GM23338 (cell line): Measurements from ENCODE around the gene AAGAB.

ENCODE experiments used
- CTCF ChIP-seq, 2 experiments: fragments of 200-600 bp in 1 of 2; sonication (generic) in 1 of 2; conservative IDR thresholded peaks; 2 replicates each; pipeline versions ENCODE4 v1.5.1 to v1.6.1; 2016 to 2017; ENCODE audit warnings: antibody characterized with exemption in 2 of 2, low read depth in 2 of 2, mild to moderate bottlenecking in 2 of 2, moderate library complexity in 1 of 2
- ETS1 ChIP-seq: IDR thresholded peaks from 2 replicates; pipeline ENCODE4 v1.6.1; 2016; ENCODE audit warnings: antibody characterized with exemption
- EZH2 ChIP-seq: fragments of 200-600 bp; sonication (generic); IDR thresholded peaks from one replicate; pipeline ENCODE4 v1.8.0; 2017; ENCODE audit warnings: antibody characterized with exemption, mild to moderate bottlenecking, low read depth; ENCODE audit not compliant: unreplicated experiment
- EZH2phosphoT487 ChIP-seq: fragments of 200-600 bp; sonication (generic); IDR thresholded peaks from one replicate; pipeline ENCODE4 v1.8.1; 2018; ENCODE audit warnings: antibody characterized with exemption; ENCODE audit not compliant: unreplicated experiment
- JUNB ChIP-seq: IDR thresholded peaks from one replicate; pipeline ENCODE4 v1.6.1; 2016; ENCODE audit warnings: antibody characterized with exemption; ENCODE audit not compliant: unreplicated experiment
- NANOG ChIP-seq: IDR thresholded peaks from 2 replicates; pipeline ENCODE4 v1.6.1; 2016; ENCODE audit warnings: antibody characterized with exemption, borderline replicate concordance
- POLR2AphosphoS5 ChIP-seq: IDR thresholded peaks from 2 replicates; pipeline ENCODE4 v1.6.1; 2016; ENCODE audit warnings: antibody characterized with exemption, low read depth
- ZNF331 ChIP-seq: fragments of 250-450 bp; sonication (Bioruptor Pico); IDR thresholded peaks from 2 replicates; pipeline ENCODE4 v1.5.0; 2020; ENCODE audit warnings: low read depth, mild to moderate bottlenecking, moderate library complexity
- TF ChIP-seq, protein P1 (sequence below): IDR thresholded peaks from one replicate; pipeline ENCODE4 v1.6.1; 2018; ENCODE audit warnings: antibody characterized with exemption; ENCODE audit not compliant: unreplicated experiment
- TF ChIP-seq, protein P2 (sequence below): fragments of 250-450 bp; sonication (Bioruptor Pico); IDR thresholded peaks from 2 replicates; pipeline ENCODE4 v1.5.0; 2020; ENCODE audit warnings: mild to moderate bottlenecking, moderate library complexity

- TF ChIP-seq CTCF (conservative IDR thresholded peaks at IDR 0.05; ENCODE audit: low read depth in 2 of 2) (no peak), EZH2 (no peak), POLR2AphosphoS5 (no peak), NANOG (no peak), JUNB (no peak), EZH2phosphoT487 (no peak), ZNF331 (CRISPR knock-in tag) (no peak), ETS1 (no peak)
- TF ChIP-seq, protein P1, sequence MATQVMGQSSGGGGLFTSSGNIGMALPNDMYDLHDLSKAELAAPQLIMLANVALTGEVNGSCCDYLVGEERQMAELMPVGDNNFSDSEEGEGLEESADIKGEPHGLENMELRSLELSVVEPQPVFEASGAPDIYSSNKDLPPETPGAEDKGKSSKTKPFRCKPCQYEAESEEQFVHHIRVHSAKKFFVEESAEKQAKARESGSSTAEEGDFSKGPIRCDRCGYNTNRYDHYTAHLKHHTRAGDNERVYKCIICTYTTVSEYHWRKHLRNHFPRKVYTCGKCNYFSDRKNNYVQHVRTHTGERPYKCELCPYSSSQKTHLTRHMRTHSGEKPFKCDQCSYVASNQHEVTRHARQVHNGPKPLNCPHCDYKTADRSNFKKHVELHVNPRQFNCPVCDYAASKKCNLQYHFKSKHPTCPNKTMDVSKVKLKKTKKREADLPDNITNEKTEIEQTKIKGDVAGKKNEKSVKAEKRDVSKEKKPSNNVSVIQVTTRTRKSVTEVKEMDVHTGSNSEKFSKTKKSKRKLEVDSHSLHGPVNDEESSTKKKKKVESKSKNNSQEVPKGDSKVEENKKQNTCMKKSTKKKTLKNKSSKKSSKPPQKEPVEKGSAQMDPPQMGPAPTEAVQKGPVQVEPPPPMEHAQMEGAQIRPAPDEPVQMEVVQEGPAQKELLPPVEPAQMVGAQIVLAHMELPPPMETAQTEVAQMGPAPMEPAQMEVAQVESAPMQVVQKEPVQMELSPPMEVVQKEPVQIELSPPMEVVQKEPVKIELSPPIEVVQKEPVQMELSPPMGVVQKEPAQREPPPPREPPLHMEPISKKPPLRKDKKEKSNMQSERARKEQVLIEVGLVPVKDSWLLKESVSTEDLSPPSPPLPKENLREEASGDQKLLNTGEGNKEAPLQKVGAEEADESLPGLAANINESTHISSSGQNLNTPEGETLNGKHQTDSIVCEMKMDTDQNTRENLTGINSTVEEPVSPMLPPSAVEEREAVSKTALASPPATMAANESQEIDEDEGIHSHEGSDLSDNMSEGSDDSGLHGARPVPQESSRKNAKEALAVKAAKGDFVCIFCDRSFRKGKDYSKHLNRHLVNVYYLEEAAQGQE: no peak
- TF ChIP-seq, protein P2, sequence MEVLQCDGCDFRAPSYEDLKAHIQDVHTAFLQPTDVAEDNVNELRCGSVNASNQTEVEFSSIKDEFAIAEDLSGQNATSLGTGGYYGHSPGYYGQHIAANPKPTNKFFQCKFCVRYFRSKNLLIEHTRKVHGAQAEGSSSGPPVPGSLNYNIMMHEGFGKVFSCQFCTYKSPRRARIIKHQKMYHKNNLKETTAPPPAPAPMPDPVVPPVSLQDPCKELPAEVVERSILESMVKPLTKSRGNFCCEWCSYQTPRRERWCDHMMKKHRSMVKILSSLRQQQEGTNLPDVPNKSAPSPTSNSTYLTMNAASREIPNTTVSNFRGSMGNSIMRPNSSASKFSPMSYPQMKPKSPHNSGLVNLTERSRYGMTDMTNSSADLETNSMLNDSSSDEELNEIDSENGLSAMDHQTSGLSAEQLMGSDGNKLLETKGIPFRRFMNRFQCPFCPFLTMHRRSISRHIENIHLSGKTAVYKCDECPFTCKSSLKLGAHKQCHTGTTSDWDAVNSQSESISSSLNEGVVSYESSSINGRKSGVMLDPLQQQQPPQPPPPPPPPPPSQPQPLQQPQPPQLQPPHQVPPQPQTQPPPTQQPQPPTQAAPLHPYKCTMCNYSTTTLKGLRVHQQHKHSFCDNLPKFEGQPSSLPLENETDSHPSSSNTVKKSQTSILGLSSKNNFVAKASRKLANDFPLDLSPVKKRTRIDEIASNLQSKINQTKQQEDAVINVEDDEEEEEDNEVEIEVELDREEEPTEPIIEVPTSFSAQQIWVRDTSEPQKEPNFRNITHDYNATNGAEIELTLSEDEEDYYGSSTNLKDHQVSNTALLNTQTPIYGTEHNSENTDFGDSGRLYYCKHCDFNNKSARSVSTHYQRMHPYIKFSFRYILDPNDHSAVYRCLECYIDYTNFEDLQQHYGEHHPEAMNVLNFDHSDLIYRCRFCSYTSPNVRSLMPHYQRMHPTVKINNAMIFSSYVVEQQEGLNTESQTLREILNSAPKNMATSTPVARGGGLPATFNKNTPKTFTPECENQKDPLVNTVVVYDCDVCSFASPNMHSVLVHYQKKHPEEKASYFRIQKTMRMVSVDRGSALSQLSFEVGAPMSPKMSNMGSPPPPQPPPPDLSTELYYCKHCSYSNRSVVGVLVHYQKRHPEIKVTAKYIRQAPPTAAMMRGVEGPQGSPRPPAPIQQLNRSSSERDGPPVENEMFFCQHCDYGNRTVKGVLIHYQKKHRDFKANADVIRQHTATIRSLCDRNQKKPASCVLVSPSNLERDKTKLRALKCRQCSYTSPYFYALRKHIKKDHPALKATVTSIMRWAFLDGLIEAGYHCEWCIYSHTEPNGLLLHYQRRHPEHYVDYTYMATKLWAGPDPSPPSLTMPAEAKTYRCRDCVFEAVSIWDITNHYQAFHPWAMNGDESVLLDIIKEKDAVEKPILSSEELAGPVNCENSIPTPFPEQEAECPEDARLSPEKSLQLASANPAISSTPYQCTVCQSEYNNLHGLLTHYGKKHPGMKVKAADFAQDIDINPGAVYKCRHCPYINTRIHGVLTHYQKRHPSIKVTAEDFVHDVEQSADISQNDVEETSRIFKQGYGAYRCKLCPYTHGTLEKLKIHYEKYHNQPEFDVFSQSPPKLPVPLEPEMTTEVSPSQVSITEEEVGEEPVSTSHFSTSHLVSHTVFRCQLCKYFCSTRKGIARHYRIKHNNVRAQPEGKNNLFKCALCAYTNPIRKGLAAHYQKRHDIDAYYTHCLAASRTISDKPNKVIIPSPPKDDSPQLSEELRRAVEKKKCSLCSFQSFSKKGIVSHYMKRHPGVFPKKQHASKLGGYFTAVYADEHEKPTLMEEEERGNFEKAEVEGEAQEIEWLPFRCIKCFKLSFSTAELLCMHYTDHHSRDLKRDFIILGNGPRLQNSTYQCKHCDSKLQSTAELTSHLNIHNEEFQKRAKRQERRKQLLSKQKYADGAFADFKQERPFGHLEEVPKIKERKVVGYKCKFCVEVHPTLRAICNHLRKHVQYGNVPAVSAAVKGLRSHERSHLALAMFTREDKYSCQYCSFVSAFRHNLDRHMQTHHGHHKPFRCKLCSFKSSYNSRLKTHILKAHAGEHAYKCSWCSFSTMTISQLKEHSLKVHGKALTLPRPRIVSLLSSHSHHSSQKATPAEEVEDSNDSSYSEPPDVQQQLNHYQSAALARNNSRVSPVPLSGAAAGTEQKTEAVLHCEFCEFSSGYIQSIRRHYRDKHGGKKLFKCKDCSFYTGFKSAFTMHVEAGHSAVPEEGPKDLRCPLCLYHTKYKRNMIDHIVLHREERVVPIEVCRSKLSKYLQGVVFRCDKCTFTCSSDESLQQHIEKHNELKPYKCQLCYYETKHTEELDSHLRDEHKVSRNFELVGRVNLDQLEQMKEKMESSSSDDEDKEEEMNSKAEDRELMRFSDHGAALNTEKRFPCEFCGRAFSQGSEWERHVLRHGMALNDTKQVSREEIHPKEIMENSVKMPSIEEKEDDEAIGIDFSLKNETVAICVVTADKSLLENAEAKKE (CRISPR knock-in tag): no peak
These were observed 75.0 kb downstream of the AAGAB start for GRCh38 chr15:67179411-67179995.
